K562 (cell line): ENCODE data around the gene NACC1. TPM values are rescaled to one million over a fixed set of nuclear protein-coding genes. Genes with fewer than 3 reads are reported as not detected.

Experiments used
- ARID3B ChIP-seq: fragments of 250-450 bp; sonication (Bioruptor Pico); IDR thresholded peaks from 2 replicates; pipeline ENCODE4 v1.4.0; 2020; ENCODE audit warnings: borderline replicate concordance
- C11orf30 ChIP-seq: fragments of 450-650 bp; IDR thresholded peaks from 2 replicates; pipeline ENCODE4 v1.6.1; 2016; ENCODE audit warnings: low read depth, mild to moderate bottlenecking
- DIDO1 ChIP-seq: fragments of 450-650 bp; IDR thresholded peaks from 2 replicates; pipeline ENCODE4 v1.6.1; 2016; ENCODE audit warnings: low read depth, missing biosample characterization, missing genetic modification characterization
- FOXK2 ChIP-seq, 2 experiments: fragments of 450-650 bp; IDR thresholded peaks in 1 of 2; conservative IDR thresholded peaks in 1 of 2; 2 replicates each; pipeline ENCODE4 v1.6.1; 2016; ENCODE audit warnings: low read depth in 2 of 2, mild to moderate bottlenecking in 1 of 2
- FOXP1 ChIP-seq: sonication (generic); formaldehyde crosslinking; IDR thresholded peaks from 2 replicates; pipeline ENCODE4 v1.8.0; 2022; ENCODE audit warnings: mild to moderate bottlenecking, missing genetic modification reagents
- HSF4 ChIP-seq: fragments of 250-450 bp; sonication (Bioruptor Pico); IDR thresholded peaks from 2 replicates; pipeline ENCODE4 v2.1.2; 2022; ENCODE audit warnings: mild to moderate bottlenecking, moderate library complexity, borderline replicate concordance
- L3MBTL2 ChIP-seq: fragments of 450-650 bp; IDR thresholded peaks from 2 replicates; pipeline ENCODE4 v1.6.1; 2016; ENCODE audit warnings: mild to moderate bottlenecking, moderate library complexity
- MCM3 ChIP-seq: fragments of 450-650 bp; IDR thresholded peaks from 2 replicates; pipeline ENCODE4 v1.6.1; 2016
- MTA1 ChIP-seq: fragments of 450-650 bp; IDR thresholded peaks from 2 replicates; pipeline ENCODE4 v1.6.1; 2017; ENCODE audit warnings: borderline replicate concordance
- MYBL2 ChIP-seq, 2 experiments: fragments of 450-650 bp in 1 of 2; sonication (generic) in 1 of 2; formaldehyde crosslinking in 1 of 2; IDR thresholded peaks; 2 replicates each; pipeline versions ENCODE4 v1.6.1 to v1.8.1; 2017 to 2022; ENCODE audit warnings: borderline replicate concordance in 1 of 2, inconsistent platforms in 1 of 2, low read depth in 1 of 2, mild to moderate bottlenecking in 1 of 2, missing genetic modification reagents in 1 of 2, moderate library complexity in 1 of 2
- PTRF ChIP-seq: fragments of 450-650 bp; IDR thresholded peaks from 2 replicates; pipeline ENCODE4 v1.6.1; 2016; ENCODE audit warnings: mild to moderate bottlenecking, missing genetic modification characterization, missing compliant biosample characterization
- SIN3A ChIP-seq, 2 experiments: fragments of 150-350 bp in 1 of 2; IDR thresholded peaks; 2 replicates each; pipeline ENCODE4 v1.6.1; 2011 to 2016; ENCODE audit warnings: borderline replicate concordance in 2 of 2, low read depth in 2 of 2, low read length in 2 of 2, mild to moderate bottlenecking in 2 of 2, moderate library complexity in 2 of 2; ENCODE audit not compliant: control insufficient read depth in 1 of 2
- STAT5B ChIP-seq: fragments of 250-450 bp; sonication (Bioruptor Pico); IDR thresholded peaks from 2 replicates; pipeline ENCODE4 v1.8.0; 2021; ENCODE audit warnings: mild to moderate bottlenecking, inconsistent platforms
- U2AF1 ChIP-seq: fragments of 200-400 bp; formaldehyde crosslinking; optimal IDR thresholded peaks from 2 replicates; pipeline ENCODE3; 2017; ENCODE audit warnings: mild to moderate bottlenecking, low read depth, low read length, moderate library complexity
- ZBTB1 ChIP-seq: sonication (generic); formaldehyde crosslinking; IDR thresholded peaks from 2 replicates; pipeline ENCODE4 v1.8.1; 2023; ENCODE audit warnings: missing genetic modification reagents, low read depth, mild to moderate bottlenecking, borderline replicate concordance
- ZNF197 ChIP-seq: fragments of 200-800 bp; sonication (Bioruptor generic); IDR thresholded peaks from 2 replicates; pipeline ENCODE4 v1.6.1; 2016; ENCODE audit warnings: low read depth, missing genetic modification characterization, missing compliant biosample characterization
- ZNF324 ChIP-seq: fragments of 250-450 bp; sonication (Bioruptor Pico); IDR thresholded peaks from 2 replicates; pipeline ENCODE4 v1.4.0; 2020; ENCODE audit warnings: mild to moderate bottlenecking
- ZNF511 ChIP-seq: sonication (generic); formaldehyde crosslinking; IDR thresholded peaks from 2 replicates; pipeline ENCODE4 v1.8.0; 2022; ENCODE audit warnings: mild to moderate bottlenecking, missing genetic modification reagents
- ZNF551 ChIP-seq: fragments of 250-450 bp; sonication (Bioruptor Pico); IDR thresholded peaks from 2 replicates; pipeline ENCODE4 v1.5.0; 2021; ENCODE audit warnings: mild to moderate bottlenecking, moderate library complexity
- ZNF644 ChIP-seq: fragments of 200-800 bp; sonication (Bioruptor generic); IDR thresholded peaks from 2 replicates; pipeline ENCODE4 v1.6.1; 2016; ENCODE audit warnings: low read depth, missing genetic modification characterization, missing compliant biosample characterization
- ZNF780A ChIP-seq: fragments of 250-450 bp; sonication (Bioruptor Pico); IDR thresholded peaks from 2 replicates; pipeline ENCODE4 v1.5.0; 2021; ENCODE audit warnings: mild to moderate bottlenecking
- ZSCAN29 ChIP-seq: fragments of 450-650 bp; IDR thresholded peaks from 2 replicates; pipeline ENCODE4 v1.6.1; 2017
- polyA plus RNA-seq, 8 experiments: library from polyadenylated mRNA; depleted of rRNA in 4 of 8; stranded (reverse) in 5 of 8; unstranded in 3 of 8; fragments of >200 nt; fragmentation: Nextera tagmentation in 2 of 8; fragmentation: Illumina TruSeq in 1 of 8; extraction: Ambion mirVana in 2 of 8; extraction: Trizol in 1 of 8; gene quantifications; 2 replicates each; pipeline versions ENCODE4 v1.2.1 to v1.2.3, GENCODE V29; 2011 to 2014; ENCODE audit warnings: inconsistent platforms in 1 of 8, missing spikeins in 1 of 8
- total RNA-seq, 7 experiments: library from RNA; depleted of rRNA in 6 of 7; stranded (reverse); fragments of >200 nt in 6 of 7; fragmentation: Illumina TruSeq in 2 of 7; extraction: Trizol in 2 of 7; gene quantifications; 2 replicates each; pipeline versions ENCODE4 v1.2.1 to v1.2.3, GENCODE V29; 2011 to 2021; ENCODE audit warnings: low replicate concordance in 1 of 7
- TF ChIP-seq, protein P1 (sequence below): fragments of 250-450 bp; sonication (Bioruptor Pico); IDR thresholded peaks from 2 replicates; pipeline ENCODE4 v1.6.1; 2021; ENCODE audit warnings: mild to moderate bottlenecking
- TF ChIP-seq, protein P2 (sequence below), 2 experiments: fragments of 200-800 bp in 1 of 2; sonication (Bioruptor generic) in 1 of 2; sonication (generic) in 1 of 2; formaldehyde crosslinking in 1 of 2; IDR thresholded peaks in 1 of 2; conservative IDR thresholded peaks in 1 of 2; 2 replicates each; pipeline versions ENCODE4 v1.5.0 to v1.6.1; 2016 to 2020; ENCODE audit warnings: missing compliant biosample characterization in 1 of 2, missing genetic modification characterization in 1 of 2, missing genetic modification reagents in 1 of 2

Gene NACC1
- total and polyA plus RNA-seq, 9 of the 15 experiments (the other 6 are each of a cell fraction or from before 2014, with no cell fraction given): 0.04 to 96.6 (median 25.8) TPM

DNA sequence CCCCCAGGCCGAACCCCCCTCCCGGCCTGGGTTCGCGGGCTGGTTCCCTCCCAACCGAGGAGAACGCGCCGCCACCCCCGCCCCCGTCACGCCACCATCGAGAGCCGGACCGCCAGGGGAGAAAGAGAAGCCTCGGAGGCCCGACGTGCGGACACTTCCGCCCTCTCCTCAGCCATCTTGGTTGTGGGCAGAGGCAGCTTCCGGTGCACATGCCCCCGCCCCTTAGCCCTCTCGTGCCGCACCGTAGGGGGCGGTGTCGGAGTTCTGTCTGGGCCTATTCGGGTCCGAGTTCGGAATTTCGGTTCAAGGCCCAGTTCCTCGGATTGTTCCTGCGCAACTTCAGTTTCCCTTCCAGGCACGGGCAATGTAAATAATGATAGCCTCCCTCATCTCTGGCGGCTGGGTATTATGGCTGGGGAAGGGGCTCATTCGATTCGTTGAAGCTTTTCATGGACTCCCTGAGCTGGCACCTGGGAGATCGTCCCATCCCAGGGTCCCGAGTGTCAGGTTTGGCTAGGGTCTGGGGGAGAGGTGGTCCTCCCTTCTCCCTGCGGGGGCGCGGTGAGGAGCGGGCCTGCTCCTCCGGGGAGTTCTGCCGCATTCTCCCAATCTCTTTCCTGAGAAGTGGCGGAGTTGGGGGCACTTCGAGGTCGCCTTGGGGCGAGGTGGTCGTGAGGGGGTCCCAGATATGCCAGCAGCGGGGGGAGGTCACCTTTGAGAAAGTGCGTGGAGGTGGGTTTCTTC, 32.3 kb downstream of the NACC1 start, which contains the start of the genes IER2 and STX10 (continued):
- TF ChIP-seq DIDO1 (tag) (no peak), PTRF (tag) (no peak), C11orf30 (peak; percentile 41), ZSCAN29 (peak; percentile 95), L3MBTL2 (peak; percentile 61), U2AF1 (no peak), ARID3B (CRISPR knock-in tag) (no peak), ZNF551 (no peak), ZNF324 (no peak), ZNF780A (no peak), STAT5B (no peak), ZNF197 (CRISPR knock-in tag) (no peak), ZNF511 (no peak), MYBL2 (IDR thresholded peaks at IDR 0.05; ENCODE audit: low read depth) (no peak), MYBL2 (CRISPR knock-in tag; IDR thresholded peaks at IDR 0.05; ENCODE audit: borderline replicate concordance) (no peak), FOXP1 (CRISPR knock-in tag) (peak; percentile 76; the same call in 1 of the 2 replicates), SIN3A (IDR thresholded peaks at IDR 0.05; ENCODE audit: borderline replicate concordance in 2 of 2, control insufficient read depth in 1 of 2, low read depth in 2 of 2, low read length in 2 of 2) (peak; percentile 68 to 91; a peak in 3 of 4 replicates), MCM3 (no peak), MTA1 (peak; percentile 17; the same call in 1 of the 2 replicates), ZBTB1 (CRISPR knock-in tag) (0 out of 2 replicates have a peak, but pooled peaks have one; percentile 9), FOXK2 (conservative IDR thresholded peaks at IDR 0.05 in 1 of 2, IDR thresholded peaks at IDR 0.05 in 1 of 2; ENCODE audit: low read depth in 2 of 2) (peak; percentile 60 to 74), ZNF644 (tag) (no peak), HSF4 (CRISPR knock-in tag) (no peak)
- TF ChIP-seq, protein P1, sequence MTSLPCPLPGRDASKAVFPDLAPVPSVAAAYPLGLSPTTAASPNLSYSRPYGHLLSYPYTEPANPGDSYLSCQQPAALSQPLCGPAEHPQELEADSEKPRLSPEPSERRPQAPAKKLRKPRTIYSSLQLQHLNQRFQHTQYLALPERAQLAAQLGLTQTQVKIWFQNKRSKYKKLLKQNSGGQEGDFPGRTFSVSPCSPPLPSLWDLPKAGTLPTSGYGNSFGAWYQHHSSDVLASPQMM (CRISPR knock-in tag): no peak
- TF ChIP-seq, protein P2, sequence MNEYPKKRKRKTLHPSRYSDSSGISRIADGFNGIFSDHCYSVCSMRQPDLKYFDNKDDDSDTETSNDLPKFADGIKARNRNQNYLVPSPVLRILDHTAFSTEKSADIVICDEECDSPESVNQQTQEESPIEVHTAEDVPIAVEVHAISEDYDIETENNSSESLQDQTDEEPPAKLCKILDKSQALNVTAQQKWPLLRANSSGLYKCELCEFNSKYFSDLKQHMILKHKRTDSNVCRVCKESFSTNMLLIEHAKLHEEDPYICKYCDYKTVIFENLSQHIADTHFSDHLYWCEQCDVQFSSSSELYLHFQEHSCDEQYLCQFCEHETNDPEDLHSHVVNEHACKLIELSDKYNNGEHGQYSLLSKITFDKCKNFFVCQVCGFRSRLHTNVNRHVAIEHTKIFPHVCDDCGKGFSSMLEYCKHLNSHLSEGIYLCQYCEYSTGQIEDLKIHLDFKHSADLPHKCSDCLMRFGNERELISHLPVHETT (CRISPR knock-in tag; conservative IDR thresholded peaks at IDR 0.05 in 1 of 2, IDR thresholded peaks at IDR 0.05 in 1 of 2): peak in 1 of 2 experiments; percentile 61; a peak in 1 of 4 replicates
